MM.1S (cell line): ENCODE data around the gene TWSG1.

Experiments
- CTCF ChIP-seq: fragments of 300-600 bp; sonication (generic); IDR thresholded peaks from 2 replicates; pipeline ENCODE4 v1.5.1; 2016; ENCODE audit warnings: antibody characterized with exemption, low read length, mixed read lengths
- EZH2phosphoT487 ChIP-seq: fragments of 300-600 bp; sonication (generic); IDR thresholded peaks from 2 replicates; pipeline ENCODE4 v1.6.1; 2018; ENCODE audit warnings: antibody characterized with exemption, low read length

- TF ChIP-seq CTCF (no peak), EZH2phosphoT487 (no peak)
Measured at GRCh38 chr18:9346775-9347174, 12.2 kb downstream of the TWSG1 start.
